Measurements from ENCODE around the gene LMO1.

The LMO1 gene

GRCh38 chr11:8261291-8261690, 2.4 kb downstream of the LMO1 start:
- Mint-ChIP-seq H3K27ac (no peak overlapping the region), H3K36me3 (ENCODE audit: low read depth) (no peaks in the 10 kb centered on the region), H3K4me3 (peak overlapping the region in 2 of 3 experiments; percentile 34 to 47), H3K4me1 (peaks cover 19% of the 10 kb centered on the region), H3K27me3 (ENCODE audit: low read depth) (peaks cover 90% of the 10 kb centered on the region), H3K9me3 (no peaks in the 10 kb centered on the region)
- no peak for TF ChIP-seq CTCF (IDR thresholded peaks at IDR 0.05; ENCODE audit: unreplicated experiment in 3 of 3)

- no peak for TF ChIP-seq CTCF (IDR thresholded peaks at IDR 0.05; ENCODE audit: unreplicated experiment in 3 of 3)
- Mint-ChIP-seq H3K36me3 (ENCODE audit: low read depth) (no peaks in the 10 kb centered on the region), H3K9me3 (no peaks in the 10 kb centered on the region), H3K27ac (no peak overlapping the region), H3K4me1 (peaks cover 19% of the 10 kb centered on the region), H3K4me3 (peak overlapping the region in 2 of 3 experiments; percentile 6 to 38), H3K27me3 (ENCODE audit: low read depth) (peaks cover 83% of the 10 kb centered on the region)
Measured at GRCh38 chr11:8260202-8260966, 3.3 kb downstream of the LMO1 start.

GRCh38 chr11:8259306-8259959, 4.2 kb downstream of the LMO1 start:
- H3K4me1 Mint-ChIP-seq, result peaks cover 19% of the 10 kb centered on the region
- peaks cover 80% of the 10 kb centered on the region for H3K27me3 Mint-ChIP-seq (ENCODE audit: low read depth)
- no peak overlapping the region for H3K27ac Mint-ChIP-seq
- no peaks in the 10 kb centered on the region for H3K36me3 Mint-ChIP-seq (ENCODE audit: low read depth)
- TF ChIP-seq CTCF (IDR thresholded peaks at IDR 0.05; ENCODE audit: unreplicated experiment in 3 of 3), result no peak
- H3K4me3 Mint-ChIP-seq, result no peak overlapping the region
- H3K9me3 Mint-ChIP-seq, result no peaks in the 10 kb centered on the region

- no peak overlapping the region for H3K27ac Mint-ChIP-seq
- peaks cover 74% of the 10 kb centered on the region for H3K27me3 Mint-ChIP-seq (ENCODE audit: low read depth)
- TF ChIP-seq CTCF (IDR thresholded peaks at IDR 0.05; ENCODE audit: unreplicated experiment in 3 of 3), result no peak
- no peak overlapping the region for H3K4me3 Mint-ChIP-seq
- H3K9me3 Mint-ChIP-seq, result no peaks in the 10 kb centered on the region
- H3K36me3 Mint-ChIP-seq (ENCODE audit: low read depth), result no peaks in the 10 kb centered on the region
- peaks cover 15% of the 10 kb centered on the region for H3K4me1 Mint-ChIP-seq
Measured at GRCh38 chr11:8258784-8259183, 4.9 kb downstream of the LMO1 start.

GRCh38 chr11:8258289-8258688, 5.4 kb downstream of the LMO1 start:
- Mint-ChIP-seq H3K4me1 (peaks cover 11% of the 10 kb centered on the region), H3K27ac (no peak overlapping the region), H3K27me3 (ENCODE audit: low read depth) (peaks cover 69% of the 10 kb centered on the region), H3K36me3 (ENCODE audit: low read depth) (no peaks in the 10 kb centered on the region), H3K4me3 (no peak overlapping the region), H3K9me3 (no peaks in the 10 kb centered on the region)
- TF ChIP-seq CTCF (IDR thresholded peaks at IDR 0.05; ENCODE audit: unreplicated experiment in 3 of 3), result no peak

All from nephron (organoid).